GM23338 (cell line): ENCODE results near the gene SGK1. TPM values are rescaled to one million over a fixed set of nuclear protein-coding genes. Genes with fewer than 3 reads are reported as not detected.

ENCODE experiments used
- ATAC-seq: fragments of 200-7000 bp; cut with Tn5 transposase; 3 replicates; pipeline ENCODE4 v1.9.1; 2020
- DNase-seq: peaks from one replicate; pipeline ENCODE4 v3.0.0-alpha.2; 2015; ENCODE audit warnings: low spot score
- H2AFZ ChIP-seq: fragments of 200-600 bp; sonication (generic); 2 replicates; pipeline ENCODE4 v1.8.0; 2016; ENCODE audit warnings: antibody characterized with exemption, mild to moderate bottlenecking, moderate library complexity
- H3F3A ChIP-seq: fragments of 200-600 bp; sonication (generic); replicated peaks from 2 replicates; pipeline ENCODE4 v1.8.0; 2017; ENCODE audit warnings: antibody characterized with exemption, mixed run types, low read depth
- H3K27ac ChIP-seq: fragments of 200-600 bp; sonication (generic); 2 replicates; pipeline ENCODE4 v1.6.1; 2016; ENCODE audit warnings: low read depth
- H3K27me3 ChIP-seq: fragments of 200-600 bp; sonication (generic); 2 replicates; pipeline ENCODE4 v1.8.0; 2016; ENCODE audit warnings: mild to moderate bottlenecking, mixed run types, moderate library complexity; ENCODE audit not compliant: insufficient read depth
- H3K36me3 ChIP-seq: fragments of 200-600 bp; sonication (generic); 2 replicates; pipeline ENCODE4 v1.8.0; 2016; ENCODE audit warnings: mild to moderate bottlenecking; ENCODE audit not compliant: insufficient read depth
- H3K4me1 ChIP-seq: fragments of 200-600 bp; sonication (generic); 2 replicates; pipeline ENCODE4 v1.8.0; 2016; ENCODE audit warnings: mild to moderate bottlenecking, moderate library complexity; ENCODE audit not compliant: insufficient read depth
- H3K4me2 ChIP-seq: fragments of 200-600 bp; sonication (generic); 2 replicates; pipeline ENCODE4 v1.7.1; 2017; ENCODE audit warnings: mixed run types
- H3K4me3 ChIP-seq: fragments of 200-600 bp; sonication (generic); 2 replicates; pipeline ENCODE4 v1.6.1; 2016; ENCODE audit warnings: mixed run types
- H3K79me2 ChIP-seq: fragments of 200-600 bp; sonication (generic); replicated peaks from 2 replicates; pipeline ENCODE4 v1.8.0; 2017; ENCODE audit warnings: mild to moderate bottlenecking; ENCODE audit not compliant: insufficient read depth
- H3K9me2 ChIP-seq: fragments of 200-600 bp; sonication (generic); 2 replicates; pipeline ENCODE4 v1.8.0; 2017; ENCODE audit not compliant: insufficient read depth
- H4K20me1 ChIP-seq: fragments of 200-600 bp; sonication (generic); replicated peaks from 2 replicates; pipeline ENCODE4 v1.8.0; 2017; ENCODE audit warnings: mild to moderate bottlenecking; ENCODE audit not compliant: insufficient read depth
- H3K27ac Mint-ChIP-seq: 2 replicates; pipeline ENCODE4 v1.8.0; 2020; ENCODE audit warnings: inconsistent platforms, mild to moderate bottlenecking, moderate library complexity, mixed read lengths
- H3K27me3 Mint-ChIP-seq: 3 replicates; pipeline ENCODE4 v1.8.0; 2022; ENCODE audit warnings: low read depth, mild to moderate bottlenecking, moderate library complexity, mixed read lengths, inconsistent platforms; ENCODE audit not compliant: insufficient read depth, poor library complexity
- H3K36me3 Mint-ChIP-seq: 3 replicates; pipeline ENCODE4 v1.8.0; 2021; ENCODE audit warnings: low read depth, mild to moderate bottlenecking, inconsistent platforms, moderate library complexity, mixed read lengths
- H3K4me1 Mint-ChIP-seq: 3 replicates; pipeline ENCODE4 v1.8.0; 2020; ENCODE audit warnings: mild to moderate bottlenecking, inconsistent platforms, mixed read lengths
- H3K4me3 Mint-ChIP-seq: 3 replicates; pipeline ENCODE4 v1.8.0; 2021; ENCODE audit warnings: moderate library complexity, mild to moderate bottlenecking, inconsistent platforms, mixed read lengths
- H3K9me3 Mint-ChIP-seq: 3 replicates; pipeline ENCODE4 v1.8.0; 2020; ENCODE audit warnings: moderate library complexity, mild to moderate bottlenecking, inconsistent platforms, mixed read lengths
- CREB1 ChIP-seq: fragments of 250-450 bp; sonication (Bioruptor Pico); IDR thresholded peaks from 2 replicates; pipeline ENCODE4 v1.5.0; 2020; ENCODE audit warnings: low read depth, mild to moderate bottlenecking, moderate library complexity
- EZH2 ChIP-seq: fragments of 200-600 bp; sonication (generic); IDR thresholded peaks from one replicate; pipeline ENCODE4 v1.8.0; 2017; ENCODE audit warnings: antibody characterized with exemption, mild to moderate bottlenecking, low read depth; ENCODE audit not compliant: unreplicated experiment
- EZH2phosphoT487 ChIP-seq: fragments of 200-600 bp; sonication (generic); IDR thresholded peaks from one replicate; pipeline ENCODE4 v1.8.1; 2018; ENCODE audit warnings: antibody characterized with exemption; ENCODE audit not compliant: unreplicated experiment
- NANOG ChIP-seq: IDR thresholded peaks from 2 replicates; pipeline ENCODE4 v1.6.1; 2016; ENCODE audit warnings: antibody characterized with exemption, borderline replicate concordance
- POLR2AphosphoS5 ChIP-seq: IDR thresholded peaks from 2 replicates; pipeline ENCODE4 v1.6.1; 2016; ENCODE audit warnings: antibody characterized with exemption, low read depth
- STAT1 ChIP-seq: IDR thresholded peaks from one replicate; pipeline ENCODE4 v1.6.1; 2016; ENCODE audit warnings: antibody characterized with exemption; ENCODE audit not compliant: unreplicated experiment
- ZNF114 ChIP-seq: fragments of 250-450 bp; sonication (Bioruptor Pico); IDR thresholded peaks from 2 replicates; pipeline ENCODE4 v1.5.0; 2020; ENCODE audit warnings: mild to moderate bottlenecking, moderate library complexity
- ZNF331 ChIP-seq: fragments of 250-450 bp; sonication (Bioruptor Pico); IDR thresholded peaks from 2 replicates; pipeline ENCODE4 v1.5.0; 2020; ENCODE audit warnings: low read depth, mild to moderate bottlenecking, moderate library complexity
- polyA plus RNA-seq: library from polyadenylated mRNA; unstranded; fragments of >200 nt; fragmentation: Nextera tagmentation; extraction: Ambion mirVana; gene quantifications from 2 replicates; pipeline ENCODE4 v1.2.1, GENCODE V29; 2016
- total RNA-seq: library from RNA; depleted of rRNA; stranded (reverse); fragments of >200 nt; shearing (Covaris generic); gene quantifications from 2 replicates; pipeline ENCODE4 v1.2.3, GENCODE V29; 2014
- TF ChIP-seq, protein P1 (sequence below), 2 experiments: fragments of 200-600 bp in 1 of 2; sonication (generic) in 1 of 2; conservative IDR thresholded peaks; 2 replicates each; pipeline versions ENCODE4 v1.5.1 to v1.6.1; 2016 to 2017; ENCODE audit warnings: antibody characterized with exemption in 2 of 2, low read depth in 2 of 2, mild to moderate bottlenecking in 2 of 2, moderate library complexity in 1 of 2
- TF ChIP-seq, protein P2 (sequence below): IDR thresholded peaks from 2 replicates; pipeline ENCODE4 v1.6.1; 2016; ENCODE audit warnings: antibody characterized with exemption
- TF ChIP-seq, protein P3 (sequence below): IDR thresholded peaks from one replicate; pipeline ENCODE4 v1.6.1; 2018; ENCODE audit warnings: antibody characterized with exemption; ENCODE audit not compliant: unreplicated experiment
- TF ChIP-seq, protein P4 (sequence below): fragments of 250-450 bp; sonication (Bioruptor Pico); IDR thresholded peaks from 2 replicates; pipeline ENCODE4 v1.5.0; 2020; ENCODE audit warnings: mild to moderate bottlenecking, moderate library complexity

Gene SGK1
- total and polyA plus RNA-seq, 2 experiments from 2014 or later: 16.3 to 37.2 TPM

DNA sequence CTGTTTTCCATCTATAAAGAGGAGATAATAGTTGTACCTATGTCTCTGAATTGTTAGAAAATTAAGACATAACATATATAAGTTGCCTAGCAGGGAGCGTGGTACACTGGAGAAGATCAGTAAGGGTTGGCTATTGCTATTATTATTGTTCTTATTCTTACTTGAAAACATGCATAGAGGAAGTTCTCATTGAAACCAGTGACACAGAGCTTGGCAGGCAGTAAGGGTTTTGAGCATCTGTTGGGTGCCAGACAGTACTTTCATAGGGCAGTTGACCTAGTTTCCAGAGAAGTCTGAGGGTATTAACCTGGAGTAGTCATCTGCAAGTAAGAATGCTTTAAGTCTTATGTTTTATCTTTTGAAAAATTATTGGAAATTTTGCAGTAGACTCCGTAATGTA is 13.3 kb upstream of the SGK1 start:
- Histone ChIP-seq H3K4me1 (no peaks in the 10 kb centered on the region), H3F3A (no peaks in the 10 kb centered on the region), H3K9me2 (no peaks in the 10 kb centered on the region), H4K20me1 (no peaks in the 10 kb centered on the region), H3K4me2 (no peak overlapping the region), H3K79me2 (no peaks in the 10 kb centered on the region), H3K4me3 (no peak overlapping the region), H3K36me3 (no peaks in the 10 kb centered on the region), H3K27ac (no peak overlapping the region), H3K27me3 (no peaks in the 10 kb centered on the region), H2AFZ (no peak overlapping the region)
- H3K4me1 Mint-ChIP-seq: no peaks in the 10 kb centered on the region
- H3K9me3 Mint-ChIP-seq: no peaks in the 10 kb centered on the region
- no peak for DNase-seq
- no peak for TF ChIP-seq ZNF114 (CRISPR knock-in tag)
- TF ChIP-seq, protein P1, sequence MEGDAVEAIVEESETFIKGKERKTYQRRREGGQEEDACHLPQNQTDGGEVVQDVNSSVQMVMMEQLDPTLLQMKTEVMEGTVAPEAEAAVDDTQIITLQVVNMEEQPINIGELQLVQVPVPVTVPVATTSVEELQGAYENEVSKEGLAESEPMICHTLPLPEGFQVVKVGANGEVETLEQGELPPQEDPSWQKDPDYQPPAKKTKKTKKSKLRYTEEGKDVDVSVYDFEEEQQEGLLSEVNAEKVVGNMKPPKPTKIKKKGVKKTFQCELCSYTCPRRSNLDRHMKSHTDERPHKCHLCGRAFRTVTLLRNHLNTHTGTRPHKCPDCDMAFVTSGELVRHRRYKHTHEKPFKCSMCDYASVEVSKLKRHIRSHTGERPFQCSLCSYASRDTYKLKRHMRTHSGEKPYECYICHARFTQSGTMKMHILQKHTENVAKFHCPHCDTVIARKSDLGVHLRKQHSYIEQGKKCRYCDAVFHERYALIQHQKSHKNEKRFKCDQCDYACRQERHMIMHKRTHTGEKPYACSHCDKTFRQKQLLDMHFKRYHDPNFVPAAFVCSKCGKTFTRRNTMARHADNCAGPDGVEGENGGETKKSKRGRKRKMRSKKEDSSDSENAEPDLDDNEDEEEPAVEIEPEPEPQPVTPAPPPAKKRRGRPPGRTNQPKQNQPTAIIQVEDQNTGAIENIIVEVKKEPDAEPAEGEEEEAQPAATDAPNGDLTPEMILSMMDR (conservative IDR thresholded peaks at IDR 0.05; ENCODE audit: low read depth in 2 of 2): no peak
- TF ChIP-seq, protein P2, sequence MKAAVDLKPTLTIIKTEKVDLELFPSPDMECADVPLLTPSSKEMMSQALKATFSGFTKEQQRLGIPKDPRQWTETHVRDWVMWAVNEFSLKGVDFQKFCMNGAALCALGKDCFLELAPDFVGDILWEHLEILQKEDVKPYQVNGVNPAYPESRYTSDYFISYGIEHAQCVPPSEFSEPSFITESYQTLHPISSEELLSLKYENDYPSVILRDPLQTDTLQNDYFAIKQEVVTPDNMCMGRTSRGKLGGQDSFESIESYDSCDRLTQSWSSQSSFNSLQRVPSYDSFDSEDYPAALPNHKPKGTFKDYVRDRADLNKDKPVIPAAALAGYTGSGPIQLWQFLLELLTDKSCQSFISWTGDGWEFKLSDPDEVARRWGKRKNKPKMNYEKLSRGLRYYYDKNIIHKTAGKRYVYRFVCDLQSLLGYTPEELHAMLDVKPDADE: no peak
- no peak for TF ChIP-seq POLR2AphosphoS5
- TF ChIP-seq, protein P3, sequence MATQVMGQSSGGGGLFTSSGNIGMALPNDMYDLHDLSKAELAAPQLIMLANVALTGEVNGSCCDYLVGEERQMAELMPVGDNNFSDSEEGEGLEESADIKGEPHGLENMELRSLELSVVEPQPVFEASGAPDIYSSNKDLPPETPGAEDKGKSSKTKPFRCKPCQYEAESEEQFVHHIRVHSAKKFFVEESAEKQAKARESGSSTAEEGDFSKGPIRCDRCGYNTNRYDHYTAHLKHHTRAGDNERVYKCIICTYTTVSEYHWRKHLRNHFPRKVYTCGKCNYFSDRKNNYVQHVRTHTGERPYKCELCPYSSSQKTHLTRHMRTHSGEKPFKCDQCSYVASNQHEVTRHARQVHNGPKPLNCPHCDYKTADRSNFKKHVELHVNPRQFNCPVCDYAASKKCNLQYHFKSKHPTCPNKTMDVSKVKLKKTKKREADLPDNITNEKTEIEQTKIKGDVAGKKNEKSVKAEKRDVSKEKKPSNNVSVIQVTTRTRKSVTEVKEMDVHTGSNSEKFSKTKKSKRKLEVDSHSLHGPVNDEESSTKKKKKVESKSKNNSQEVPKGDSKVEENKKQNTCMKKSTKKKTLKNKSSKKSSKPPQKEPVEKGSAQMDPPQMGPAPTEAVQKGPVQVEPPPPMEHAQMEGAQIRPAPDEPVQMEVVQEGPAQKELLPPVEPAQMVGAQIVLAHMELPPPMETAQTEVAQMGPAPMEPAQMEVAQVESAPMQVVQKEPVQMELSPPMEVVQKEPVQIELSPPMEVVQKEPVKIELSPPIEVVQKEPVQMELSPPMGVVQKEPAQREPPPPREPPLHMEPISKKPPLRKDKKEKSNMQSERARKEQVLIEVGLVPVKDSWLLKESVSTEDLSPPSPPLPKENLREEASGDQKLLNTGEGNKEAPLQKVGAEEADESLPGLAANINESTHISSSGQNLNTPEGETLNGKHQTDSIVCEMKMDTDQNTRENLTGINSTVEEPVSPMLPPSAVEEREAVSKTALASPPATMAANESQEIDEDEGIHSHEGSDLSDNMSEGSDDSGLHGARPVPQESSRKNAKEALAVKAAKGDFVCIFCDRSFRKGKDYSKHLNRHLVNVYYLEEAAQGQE: no peak
- no peak for TF ChIP-seq STAT1
- no peak for TF ChIP-seq EZH2phosphoT487
- TF ChIP-seq EZH2: no peak
- no peak for TF ChIP-seq CREB1 (CRISPR knock-in tag)
- no peak for TF ChIP-seq ZNF331 (CRISPR knock-in tag)
- TF ChIP-seq, protein P4, sequence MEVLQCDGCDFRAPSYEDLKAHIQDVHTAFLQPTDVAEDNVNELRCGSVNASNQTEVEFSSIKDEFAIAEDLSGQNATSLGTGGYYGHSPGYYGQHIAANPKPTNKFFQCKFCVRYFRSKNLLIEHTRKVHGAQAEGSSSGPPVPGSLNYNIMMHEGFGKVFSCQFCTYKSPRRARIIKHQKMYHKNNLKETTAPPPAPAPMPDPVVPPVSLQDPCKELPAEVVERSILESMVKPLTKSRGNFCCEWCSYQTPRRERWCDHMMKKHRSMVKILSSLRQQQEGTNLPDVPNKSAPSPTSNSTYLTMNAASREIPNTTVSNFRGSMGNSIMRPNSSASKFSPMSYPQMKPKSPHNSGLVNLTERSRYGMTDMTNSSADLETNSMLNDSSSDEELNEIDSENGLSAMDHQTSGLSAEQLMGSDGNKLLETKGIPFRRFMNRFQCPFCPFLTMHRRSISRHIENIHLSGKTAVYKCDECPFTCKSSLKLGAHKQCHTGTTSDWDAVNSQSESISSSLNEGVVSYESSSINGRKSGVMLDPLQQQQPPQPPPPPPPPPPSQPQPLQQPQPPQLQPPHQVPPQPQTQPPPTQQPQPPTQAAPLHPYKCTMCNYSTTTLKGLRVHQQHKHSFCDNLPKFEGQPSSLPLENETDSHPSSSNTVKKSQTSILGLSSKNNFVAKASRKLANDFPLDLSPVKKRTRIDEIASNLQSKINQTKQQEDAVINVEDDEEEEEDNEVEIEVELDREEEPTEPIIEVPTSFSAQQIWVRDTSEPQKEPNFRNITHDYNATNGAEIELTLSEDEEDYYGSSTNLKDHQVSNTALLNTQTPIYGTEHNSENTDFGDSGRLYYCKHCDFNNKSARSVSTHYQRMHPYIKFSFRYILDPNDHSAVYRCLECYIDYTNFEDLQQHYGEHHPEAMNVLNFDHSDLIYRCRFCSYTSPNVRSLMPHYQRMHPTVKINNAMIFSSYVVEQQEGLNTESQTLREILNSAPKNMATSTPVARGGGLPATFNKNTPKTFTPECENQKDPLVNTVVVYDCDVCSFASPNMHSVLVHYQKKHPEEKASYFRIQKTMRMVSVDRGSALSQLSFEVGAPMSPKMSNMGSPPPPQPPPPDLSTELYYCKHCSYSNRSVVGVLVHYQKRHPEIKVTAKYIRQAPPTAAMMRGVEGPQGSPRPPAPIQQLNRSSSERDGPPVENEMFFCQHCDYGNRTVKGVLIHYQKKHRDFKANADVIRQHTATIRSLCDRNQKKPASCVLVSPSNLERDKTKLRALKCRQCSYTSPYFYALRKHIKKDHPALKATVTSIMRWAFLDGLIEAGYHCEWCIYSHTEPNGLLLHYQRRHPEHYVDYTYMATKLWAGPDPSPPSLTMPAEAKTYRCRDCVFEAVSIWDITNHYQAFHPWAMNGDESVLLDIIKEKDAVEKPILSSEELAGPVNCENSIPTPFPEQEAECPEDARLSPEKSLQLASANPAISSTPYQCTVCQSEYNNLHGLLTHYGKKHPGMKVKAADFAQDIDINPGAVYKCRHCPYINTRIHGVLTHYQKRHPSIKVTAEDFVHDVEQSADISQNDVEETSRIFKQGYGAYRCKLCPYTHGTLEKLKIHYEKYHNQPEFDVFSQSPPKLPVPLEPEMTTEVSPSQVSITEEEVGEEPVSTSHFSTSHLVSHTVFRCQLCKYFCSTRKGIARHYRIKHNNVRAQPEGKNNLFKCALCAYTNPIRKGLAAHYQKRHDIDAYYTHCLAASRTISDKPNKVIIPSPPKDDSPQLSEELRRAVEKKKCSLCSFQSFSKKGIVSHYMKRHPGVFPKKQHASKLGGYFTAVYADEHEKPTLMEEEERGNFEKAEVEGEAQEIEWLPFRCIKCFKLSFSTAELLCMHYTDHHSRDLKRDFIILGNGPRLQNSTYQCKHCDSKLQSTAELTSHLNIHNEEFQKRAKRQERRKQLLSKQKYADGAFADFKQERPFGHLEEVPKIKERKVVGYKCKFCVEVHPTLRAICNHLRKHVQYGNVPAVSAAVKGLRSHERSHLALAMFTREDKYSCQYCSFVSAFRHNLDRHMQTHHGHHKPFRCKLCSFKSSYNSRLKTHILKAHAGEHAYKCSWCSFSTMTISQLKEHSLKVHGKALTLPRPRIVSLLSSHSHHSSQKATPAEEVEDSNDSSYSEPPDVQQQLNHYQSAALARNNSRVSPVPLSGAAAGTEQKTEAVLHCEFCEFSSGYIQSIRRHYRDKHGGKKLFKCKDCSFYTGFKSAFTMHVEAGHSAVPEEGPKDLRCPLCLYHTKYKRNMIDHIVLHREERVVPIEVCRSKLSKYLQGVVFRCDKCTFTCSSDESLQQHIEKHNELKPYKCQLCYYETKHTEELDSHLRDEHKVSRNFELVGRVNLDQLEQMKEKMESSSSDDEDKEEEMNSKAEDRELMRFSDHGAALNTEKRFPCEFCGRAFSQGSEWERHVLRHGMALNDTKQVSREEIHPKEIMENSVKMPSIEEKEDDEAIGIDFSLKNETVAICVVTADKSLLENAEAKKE: no peak
- TF ChIP-seq NANOG: no peak
- H3K4me3 Mint-ChIP-seq: no peak overlapping the region
- no peak overlapping the region for H3K27ac Mint-ChIP-seq
- no peak for ATAC-seq
- H3K36me3 Mint-ChIP-seq: no peaks in the 10 kb centered on the region
- peaks cover 2% of the 10 kb centered on the region for H3K27me3 Mint-ChIP-seq
